Measurements from ENCODE around the gene SHISA7.
A peak's percentile ranks its signal among the peaks of the same experiment; 100 is the strongest.

SHISA7 gene

GRCh38 chr19:55391191-55391670 is 51.9 kb downstream of the SHISA7 start:
- no peak overlapping the region for H3K4me3 ChIP-seq (ENCODE audit: low read depth, low read length)

- H3K4me3 ChIP-seq (ENCODE audit: low read depth, low read length): no peak overlapping the region
Observed at GRCh38 chr19:55390461-55390880, 52.6 kb downstream of the SHISA7 start.

- H3K4me3 ChIP-seq (ENCODE audit: low read depth, low read length): no peak overlapping the region
Observed at GRCh38 chr19:55389386-55390317, 53.4 kb downstream of the SHISA7 start.

GRCh38 chr19:55387736-55388497 is 55.2 kb downstream of the SHISA7 start:
- H3K4me3 ChIP-seq (ENCODE audit: low read depth, low read length): no peak overlapping the region

- peak overlapping the region; percentile 99 for H3K4me3 ChIP-seq (ENCODE audit: low read depth, low read length)
Observed at GRCh38 chr19:55386493-55386971, 56.6 kb downstream of the SHISA7 start.

- H3K4me3 ChIP-seq (ENCODE audit: low read depth, low read length): peak within 1 kb of the TSS; percentile 99
Observed at GRCh38 chr19:55385724-55386492, 57.2 kb downstream of the SHISA7 start, which contains the start of gene RPL28. Gene RPL28 (plus strand): TSS chr19:55385932. CDS start chr19:55386358, 426 bp downstream.

GRCh38 chr19:55384920-55385723 is 58.0 kb downstream of the SHISA7 start:
- peak overlapping the region; percentile 35 for H3K4me3 ChIP-seq (ENCODE audit: low read depth, low read length)

GRCh38 chr19:55384131-55384919 is 58.8 kb downstream of the SHISA7 start, which contains the start of gene TMEM238:
Gene TMEM238 (minus strand): TSS chr19:55384292. CDS start chr19:55384259, 33 bp downstream.
- peak within 1 kb of the TSS; percentile 35 for H3K4me3 ChIP-seq (ENCODE audit: low read depth, low read length)

- peak overlapping the region; percentile 35 for H3K4me3 ChIP-seq (ENCODE audit: low read depth, low read length)
Observed at GRCh38 chr19:55383279-55384130, 59.6 kb downstream of the SHISA7 start.

- H3K4me3 ChIP-seq (ENCODE audit: low read depth, low read length): no peak overlapping the region
Observed at GRCh38 chr19:55382522-55383054, 60.5 kb downstream of the SHISA7 start.

GRCh38 chr19:55382013-55382412 is 61.1 kb downstream of the SHISA7 start:
- H3K4me3 ChIP-seq (ENCODE audit: low read depth, low read length): no peak overlapping the region

- no peak overlapping the region for H3K4me3 ChIP-seq (ENCODE audit: low read depth, low read length)
Observed at GRCh38 chr19:55379174-55379573, 63.9 kb downstream of the SHISA7 start.

Measured in iPS-11a (cell line).